GM12878 (cell line): ENCODE measurements around the gene SRPK2. TPM values are rescaled to one million over a fixed set of nuclear protein-coding genes. Genes with fewer than 3 reads are reported as not detected.

Source experiments
- ATAC-seq: fragments of 200-7000 bp; cut with Tn5 transposase; 3 replicates; pipeline ENCODE4 v1.9.1; 2020; ENCODE audit warnings: mild to moderate bottlenecking, moderate library complexity
- BruUV-seq: library from RNA; stranded (reverse); fragments of 400-500 nt; replicated peaks from 2 replicates; lab custom pipeline; 2021; lab: Mats Ljungman, UMichigan
- CTCF ChIA-PET: fragments of 300-600 bp; sonication (Branson Sonifier 250); formaldehyde crosslinking; extraction: SDS; loops from one replicate; lab custom pipeline; 2021; ENCODE audit warnings: inconsistent platforms; lab: Yijun Ruan, JAX
- POLR2A ChIA-PET: fragments of 350-600 bp; formaldehyde crosslinking; extraction: SDS; loops from one replicate; lab custom pipeline; 2021; ENCODE audit warnings: inconsistent platforms; lab: Charles Lee
- RAD21 ChIA-PET: fragments of 300-600 bp; sonication (Branson Sonifier 250); formaldehyde crosslinking; loops from one replicate; lab custom pipeline; 2023; ENCODE audit warnings: antibody characterized with exemption; ENCODE audit not compliant: unreplicated experiment; lab: Charles Lee
- SMC1A ChIA-PET: fragments of 300-600 bp; sonication (Branson Sonifier 250); formaldehyde crosslinking; loops from one replicate; lab custom pipeline; 2023; ENCODE audit not compliant: unreplicated experiment, uncharacterized antibody; lab: Charles Lee
- DNase-seq: peaks from one replicate; pipeline ENCODE4 v3.0.0-alpha.2; 2011; ENCODE audit warnings: low read depth, low spot score
- FAIRE-seq: peaks from 3 replicates; lab custom pipeline; 2011; peaks lifted over from hg19 to GRCh38; lab: Jason Lieb, UNC
- H2AFZ ChIP-seq: 2 replicates; pipeline ENCODE4 v1.6.0; 2011; ENCODE audit warnings: low read depth, low read length, control low read depth; ENCODE audit not compliant: control insufficient read depth
- H3K27ac ChIP-seq: 2 replicates; pipeline ENCODE4 v1.5.1; 2011; ENCODE audit warnings: control low read depth; ENCODE audit not compliant: control insufficient read depth, insufficient read depth
- H3K27me3 ChIP-seq, 2 experiments: replicated peaks in 1 of 2; 2 replicates each; pipeline versions ENCODE4 v1.6.0 to v1.6.1; 2011; ENCODE audit warnings: low read length in 1 of 2; ENCODE audit not compliant: control insufficient read depth in 2 of 2, insufficient read depth in 2 of 2
- H3K36me3 ChIP-seq, 2 experiments: 2 replicates each; pipeline ENCODE4 v1.5.1; 2011; ENCODE audit warnings: low read length in 1 of 2; ENCODE audit not compliant: control insufficient read depth in 2 of 2, insufficient read depth in 2 of 2
- H3K4me1 ChIP-seq: 2 replicates; pipeline ENCODE4 v1.6.1; 2011; ENCODE audit warnings: mild to moderate bottlenecking, low read length, moderate library complexity, mixed read lengths; ENCODE audit not compliant: control insufficient read depth, insufficient read depth
- H3K4me2 ChIP-seq: 2 replicates; pipeline ENCODE4 v1.6.0; 2011; ENCODE audit warnings: control low read depth; ENCODE audit not compliant: control insufficient read depth, insufficient read depth
- H3K4me3 ChIP-seq: fragments of 200-600 bp; sonication (generic); 2 replicates; pipeline ENCODE4 v1.5.1; 2016
- H3K79me2 ChIP-seq: 2 replicates; pipeline ENCODE4 v1.6.0; 2011; ENCODE audit warnings: low read length; ENCODE audit not compliant: control insufficient read depth, insufficient read depth
- H3K9ac ChIP-seq: 2 replicates; pipeline ENCODE4 v1.8.0; 2011; ENCODE audit warnings: low read length, control low read depth, mixed read lengths; ENCODE audit not compliant: control insufficient read depth, insufficient read depth
- H3K9me3 ChIP-seq: replicated peaks from 3 replicates; pipeline ENCODE4 v1.5.1; 2011; ENCODE audit warnings: mild to moderate bottlenecking, low read length; ENCODE audit not compliant: control insufficient read depth, insufficient read depth
- H4K20me1 ChIP-seq: 2 replicates; pipeline ENCODE4 v1.6.0; 2011; ENCODE audit not compliant: control insufficient read depth, insufficient read depth
- ATF2 ChIP-seq: IDR thresholded peaks from 2 replicates; pipeline ENCODE4 v1.6.1; 2012; ENCODE audit warnings: low read length, inconsistent platforms
- CEBPZ ChIP-seq: fragments of 150-350 bp; IDR thresholded peaks from 2 replicates; pipeline ENCODE4 v1.6.1; 2016; ENCODE audit warnings: low read depth, low read length
- KDM1A ChIP-seq: fragments of 200-600 bp; sonication (generic); IDR thresholded peaks from 2 replicates; pipeline ENCODE4 v1.6.1; 2016; ENCODE audit warnings: borderline replicate concordance
- RAD21 ChIP-seq: IDR thresholded peaks from 2 replicates; pipeline ENCODE4 v1.6.1; 2011; ENCODE audit warnings: mild to moderate bottlenecking, low read depth, low read length, moderate library complexity; ENCODE audit not compliant: insufficient read depth
- SIX5 ChIP-seq: IDR thresholded peaks from 2 replicates; pipeline ENCODE4 v1.6.1; 2011; ENCODE audit warnings: mild to moderate bottlenecking, low read depth, low read length, moderate library complexity; ENCODE audit not compliant: severe bottlenecking
- STAT1 ChIP-seq: fragments of 450-650 bp; conservative IDR thresholded peaks from 2 replicates; pipeline ENCODE4 v1.6.1; 2014; ENCODE audit warnings: antibody characterized with exemption, mild to moderate bottlenecking
- ZNF592 ChIP-seq: fragments of 450-650 bp; IDR thresholded peaks from 2 replicates; pipeline ENCODE4 v1.6.1; 2017; ENCODE audit warnings: mild to moderate bottlenecking, moderate library complexity
- ZZZ3 ChIP-seq: IDR thresholded peaks from 2 replicates; pipeline ENCODE4 v1.6.1; 2011; ENCODE audit warnings: low read depth; ENCODE audit not compliant: control insufficient read depth, insufficient read length
- WGBS: methylation state at CpG from one replicate; pipeline ENCODE4 v1.1.6; 2016; ENCODE audit warnings: low lambda C conversion rate; ENCODE audit not compliant: insufficient replicate concordance, insufficient coverage; ENCODE audit errors: missing lambda C conversion rate; 5-methylcytosine and 5-hydroxymethylcytosine counted together
- in situ Hi-C: fragments of 300-500 bp; cut with MboI; formaldehyde crosslinking; loops from 9 replicates; pipeline ENCODE4 v1.14.3; 2018; ENCODE audit warnings: mixed read lengths
- intact Hi-C: fragments of 100-400 bp; cut with micrococcal nuclease; formaldehyde crosslinking; loops from one replicate; pipeline ENCODE4 v1.14.2; 2022; ENCODE audit not compliant: unreplicated experiment
- polyA plus RNA-seq, 11 experiments: library from polyadenylated mRNA; depleted of rRNA in 4 of 11; unstranded in 6 of 11; stranded (reverse) in 5 of 11; fragments of >200 nt; fragmentation: Nextera tagmentation in 4 of 11; fragmentation: Illumina TruSeq in 1 of 11; extraction: Ambion mirVana in 4 of 11; extraction: Trizol in 1 of 11; gene quantifications; 1 replicate in 1 of 11; 2 replicates in 10 of 11; pipeline versions ENCODE4 v1.2.1 to v1.2.3, GENCODE V29; 2011 to 2016; ENCODE audit warnings: inconsistent platforms in 2 of 11, missing spikeins in 2 of 11, low read depth in 1 of 11
- total RNA-seq, 4 experiments: library from RNA; depleted of rRNA in 3 of 4; stranded (reverse); fragments of >200 nt in 3 of 4; fragmentation: Illumina TruSeq in 1 of 4; extraction: Trizol in 1 of 4; gene quantifications; 2 replicates each; pipeline versions ENCODE4 v1.2.1 to v1.2.3, GENCODE V29; 2013 to 2021
- TF ChIP-seq, protein P1 (sequence below): fragments of 450-650 bp; formaldehyde crosslinking; IDR thresholded peaks from 2 replicates; pipeline ENCODE4 v1.4.0; 2022; ENCODE audit warnings: mild to moderate bottlenecking, moderate library complexity

The SRPK2 gene
- total and polyA plus RNA-seq, 10 of the 15 experiments (the other 5 are each of a cell fraction or from before 2014, with no cell fraction given), result 13.2 to 32.8 (median 24.5) TPM

GRCh38 chr7:105289704-105290103 is 99.0 kb downstream of the SRPK2 start:
- no peaks in the 10 kb centered on the region for H4K20me1 ChIP-seq
- POLR2A ChIA-PET, result interaction anchor here (0.6 to 0.8 kb wide), 2 partner anchors 51 to 177 kb away, joined by 3 read pairs; no protein-coding TSS in a partner anchor
- 24% methylated on average over 3 of the region's 3 CpGs for WGBS
- no peak for TF ChIP-seq ZNF592
- TF ChIP-seq CEBPZ, result no peak
- TF ChIP-seq, protein P1, sequence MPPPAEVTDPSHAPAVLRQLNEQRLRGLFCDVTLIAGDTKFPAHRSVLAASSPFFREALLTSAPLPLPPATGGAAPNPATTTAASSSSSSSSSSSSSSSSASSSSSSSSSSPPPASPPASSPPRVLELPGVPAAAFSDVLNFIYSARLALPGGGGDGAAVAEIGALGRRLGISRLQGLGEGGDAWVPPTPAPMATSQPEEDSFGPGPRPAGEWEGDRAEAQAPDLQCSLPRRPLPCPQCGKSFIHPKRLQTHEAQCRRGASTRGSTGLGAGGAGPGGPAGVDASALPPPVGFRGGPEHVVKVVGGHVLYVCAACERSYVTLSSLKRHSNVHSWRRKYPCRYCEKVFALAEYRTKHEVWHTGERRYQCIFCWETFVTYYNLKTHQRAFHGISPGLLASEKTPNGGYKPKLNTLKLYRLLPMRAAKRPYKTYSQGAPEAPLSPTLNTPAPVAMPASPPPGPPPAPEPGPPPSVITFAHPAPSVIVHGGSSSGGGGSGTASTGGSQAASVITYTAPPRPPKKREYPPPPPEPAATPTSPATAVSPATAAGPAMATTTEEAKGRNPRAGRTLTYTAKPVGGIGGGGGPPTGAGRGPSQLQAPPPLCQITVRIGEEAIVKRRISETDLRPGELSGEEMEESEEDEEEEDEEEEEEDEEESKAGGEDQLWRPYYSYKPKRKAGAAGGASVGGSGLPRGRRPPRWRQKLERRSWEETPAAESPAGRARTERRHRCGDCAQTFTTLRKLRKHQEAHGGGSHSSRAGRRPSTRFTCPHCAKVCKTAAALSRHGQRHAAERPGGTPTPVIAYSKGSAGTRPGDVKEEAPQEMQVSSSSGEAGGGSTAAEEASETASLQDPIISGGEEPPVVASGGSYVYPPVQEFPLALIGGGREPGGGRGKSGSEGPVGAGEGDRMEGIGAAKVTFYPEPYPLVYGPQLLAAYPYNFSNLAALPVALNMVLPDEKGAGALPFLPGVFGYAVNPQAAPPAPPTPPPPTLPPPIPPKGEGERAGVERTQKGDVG (CRISPR knock-in tag), result no peak
- TF ChIP-seq RAD21, result no peak
- TF ChIP-seq KDM1A, result no peak
- TF ChIP-seq ZZZ3, result no peak
- no peak for TF ChIP-seq ATF2
- no peak for TF ChIP-seq SIX5
- no peak for TF ChIP-seq STAT1
- TF ChIP-seq, all 136 proteins: peak for 0
- no peaks in the 10 kb centered on the region for H3K36me3 ChIP-seq
- SMC1A ChIA-PET, result interaction anchor here (1.0 to 1.4 kb wide), 5 partner anchors 10 to 75 kb away, joined by 3 to 6 read pairs (median 3); no protein-coding TSS in a partner anchor
- FAIRE-seq, result peak; percentile 35
- intact Hi-C loops, result no loop called here
- DNase-seq, result no peak
- no peak overlapping the region for H2AFZ ChIP-seq
- ATAC-seq, result peak; percentile 41
- BruUV-seq, result no TSS peak
- H3K27ac ChIP-seq, result no peak overlapping the region
- in situ Hi-C loops, result no loop called here
- no peak overlapping the region for H3K9ac ChIP-seq
- 0 out of 2 replicates have a peak overlapping the region, but pooled peaks have one; percentile 17 for H3K4me2 ChIP-seq
- H3K27me3 ChIP-seq, result no peaks in the 10 kb centered on the region
- H3K4me3 ChIP-seq, result no peak overlapping the region
- no peaks in the 10 kb centered on the region for H3K9me3 ChIP-seq
- CTCF ChIA-PET, result no interaction called here
- RAD21 ChIA-PET, result no interaction called here
- H3K4me1 ChIP-seq, result no peaks in the 10 kb centered on the region
- peaks cover 1% of the 10 kb centered on the region; the same call in 1 of the 2 replicates for H3K79me2 ChIP-seq
